Measurements from ENCODE around the gene PM20D2.

DNA sequence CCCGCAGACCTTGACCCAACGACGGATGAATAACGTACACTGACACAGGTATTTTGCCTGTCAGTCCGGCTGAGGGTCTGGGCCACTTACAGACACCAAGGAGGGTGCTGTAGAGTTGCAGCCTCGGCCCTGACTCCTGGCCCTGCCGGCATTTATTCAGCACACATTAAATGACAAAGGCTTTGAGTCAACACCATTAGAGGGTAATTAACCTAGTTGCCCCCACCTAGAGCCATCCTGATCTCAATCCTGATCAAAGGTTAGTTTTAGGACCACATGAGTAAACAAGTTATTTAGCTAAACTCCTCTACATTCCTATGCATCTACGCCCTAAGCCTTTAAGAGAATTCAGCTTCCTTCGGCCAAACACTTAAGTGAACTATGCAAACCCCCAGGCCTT lies 11.9 kb upstream of the PM20D2 start:
- TF ChIP-seq, protein P1, sequence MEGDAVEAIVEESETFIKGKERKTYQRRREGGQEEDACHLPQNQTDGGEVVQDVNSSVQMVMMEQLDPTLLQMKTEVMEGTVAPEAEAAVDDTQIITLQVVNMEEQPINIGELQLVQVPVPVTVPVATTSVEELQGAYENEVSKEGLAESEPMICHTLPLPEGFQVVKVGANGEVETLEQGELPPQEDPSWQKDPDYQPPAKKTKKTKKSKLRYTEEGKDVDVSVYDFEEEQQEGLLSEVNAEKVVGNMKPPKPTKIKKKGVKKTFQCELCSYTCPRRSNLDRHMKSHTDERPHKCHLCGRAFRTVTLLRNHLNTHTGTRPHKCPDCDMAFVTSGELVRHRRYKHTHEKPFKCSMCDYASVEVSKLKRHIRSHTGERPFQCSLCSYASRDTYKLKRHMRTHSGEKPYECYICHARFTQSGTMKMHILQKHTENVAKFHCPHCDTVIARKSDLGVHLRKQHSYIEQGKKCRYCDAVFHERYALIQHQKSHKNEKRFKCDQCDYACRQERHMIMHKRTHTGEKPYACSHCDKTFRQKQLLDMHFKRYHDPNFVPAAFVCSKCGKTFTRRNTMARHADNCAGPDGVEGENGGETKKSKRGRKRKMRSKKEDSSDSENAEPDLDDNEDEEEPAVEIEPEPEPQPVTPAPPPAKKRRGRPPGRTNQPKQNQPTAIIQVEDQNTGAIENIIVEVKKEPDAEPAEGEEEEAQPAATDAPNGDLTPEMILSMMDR (tag by site-specific recombination; IDR thresholded peaks at IDR 0.05), result no peak
- TF ChIP-seq ATF2 (tag by site-specific recombination; IDR thresholded peaks at IDR 0.05; ENCODE audit: low read depth), result no peak
- no peak for TF ChIP-seq ZNF114 (tag by site-specific recombination; IDR thresholded peaks at IDR 0.05)
- TF ChIP-seq ZSCAN18 (tag by site-specific recombination; IDR thresholded peaks at IDR 0.05), result no peak
- no peak for TF ChIP-seq ZNF785 (tag by site-specific recombination; IDR thresholded peaks at IDR 0.05)
- TF ChIP-seq BCL6B (tag by site-specific recombination; IDR thresholded peaks at IDR 0.05), result no peak
- TF ChIP-seq, protein P2, sequence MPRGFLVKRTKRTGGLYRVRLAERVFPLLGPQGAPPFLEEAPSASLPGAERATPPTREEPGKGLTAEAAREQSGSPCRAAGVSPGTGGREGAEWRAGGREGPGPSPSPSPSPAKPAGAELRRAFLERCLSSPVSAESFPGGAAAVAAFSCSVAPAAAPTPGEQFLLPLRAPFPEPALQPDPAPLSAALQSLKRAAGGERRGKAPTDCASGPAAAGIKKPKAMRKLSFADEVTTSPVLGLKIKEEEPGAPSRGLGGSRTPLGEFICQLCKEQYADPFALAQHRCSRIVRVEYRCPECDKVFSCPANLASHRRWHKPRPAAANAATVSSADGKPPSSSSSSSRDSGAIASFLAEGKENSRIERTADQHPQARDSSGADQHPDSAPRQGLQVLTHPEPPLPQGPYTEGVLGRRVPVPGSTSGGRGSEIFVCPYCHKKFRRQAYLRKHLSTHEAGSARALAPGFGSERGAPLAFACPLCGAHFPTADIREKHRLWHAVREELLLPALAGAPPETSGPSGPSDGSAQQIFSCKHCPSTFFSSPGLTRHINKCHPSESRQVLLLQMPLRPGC (tag by site-specific recombination; IDR thresholded peaks at IDR 0.05), result no peak
- no peak for TF ChIP-seq ZNF521 (tag by site-specific recombination; IDR thresholded peaks at IDR 0.05)
